ENCODE measurements around the gene TPPP. TPM values are rescaled to one million over a fixed set of nuclear protein-coding genes. Genes with fewer than 3 reads are reported as not detected.

TPPP gene
- total and polyA plus RNA-seq, 2 experiments from 2014 or later, result not detected

- Histone ChIP-seq H3K79me2 (ENCODE audit: insufficient read depth) (no peaks in the 10 kb centered on the region), H3K36me3 (ENCODE audit: low read depth) (no peaks in the 10 kb centered on the region), H2AFZ (no peak overlapping the region), H3K27ac (no peak overlapping the region), H3K4me2 (ENCODE audit: unreplicated experiment) (no peak overlapping the region), H4K20me1 (ENCODE audit: insufficient read depth) (no peaks in the 10 kb centered on the region), H3K4me1 (ENCODE audit: insufficient read depth) (no peaks in the 10 kb centered on the region), H3K4me3 (no peak overlapping the region), H3K9me2 (ENCODE audit: insufficient read depth) (no peaks in the 10 kb centered on the region), H3K9ac (no peak overlapping the region), H3K27me3 (replicated peaks; ENCODE audit: insufficient read depth) (no peaks in the 10 kb centered on the region), H3K9me3 (ENCODE audit: low read depth) (no peaks in the 10 kb centered on the region), H3F3A (ENCODE audit: insufficient read depth) (no peaks in the 10 kb centered on the region)
- 97 to 98% methylated on average over 36 to 40 of the region's 40 CpGs for WGBS, 2 experiments (ENCODE audit: low coverage in 1 of 2, low lambda C conversion rate in 2 of 2, missing lambda C conversion rate in 2 of 2)
- DNase-seq, result no peak
- in situ Hi-C loops (cut with MboI), result loop anchor here (10.0 to 25.0 kb wide), 2 partner anchors 239 to 496 kb away; no protein-coding TSS in a partner anchor
- TF ChIP-seq EZH2phosphoT487 (IDR thresholded peaks at IDR 0.05; ENCODE audit: insufficient read depth, low read depth), result no peak
- TF ChIP-seq EZH2 (IDR thresholded peaks at IDR 0.05; ENCODE audit: insufficient read depth, poor library complexity, severe bottlenecking), result no peak
Observed at GRCh38 chr5:665956-666711, 27.0 kb downstream of the TPPP start.

GRCh38 chr5:665541-665955 is 27.6 kb downstream of the TPPP start:
- H3K4me3 ChIP-seq, result no peak overlapping the region
- in situ Hi-C loops (cut with MboI), result loop anchor here (10.0 to 25.0 kb wide), 2 partner anchors 239 to 497 kb away; no protein-coding TSS in a partner anchor
- no peak for TF ChIP-seq EZH2phosphoT487 (IDR thresholded peaks at IDR 0.05; ENCODE audit: insufficient read depth, low read depth)
- no peak for TF ChIP-seq EZH2 (IDR thresholded peaks at IDR 0.05; ENCODE audit: insufficient read depth, poor library complexity, severe bottlenecking)

GRCh38 chr5:664994-665360 is 28.2 kb downstream of the TPPP start:
- Histone ChIP-seq H3F3A (ENCODE audit: insufficient read depth) (no peaks in the 10 kb centered on the region), H4K20me1 (ENCODE audit: insufficient read depth) (no peaks in the 10 kb centered on the region), H3K4me3 (no peak overlapping the region), H2AFZ (no peak overlapping the region), H3K9ac (no peak overlapping the region), H3K9me2 (ENCODE audit: insufficient read depth) (no peaks in the 10 kb centered on the region), H3K4me2 (ENCODE audit: unreplicated experiment) (no peak overlapping the region), H3K27me3 (replicated peaks; ENCODE audit: insufficient read depth) (no peaks in the 10 kb centered on the region), H3K4me1 (ENCODE audit: insufficient read depth) (no peaks in the 10 kb centered on the region), H3K36me3 (ENCODE audit: low read depth) (no peaks in the 10 kb centered on the region), H3K9me3 (ENCODE audit: low read depth) (no peaks in the 10 kb centered on the region), H3K27ac (no peak overlapping the region), H3K79me2 (ENCODE audit: insufficient read depth) (no peaks in the 10 kb centered on the region)
- TF ChIP-seq EZH2 (IDR thresholded peaks at IDR 0.05; ENCODE audit: insufficient read depth, poor library complexity, severe bottlenecking) (no peak), EZH2phosphoT487 (IDR thresholded peaks at IDR 0.05; ENCODE audit: insufficient read depth, low read depth) (no peak)
- WGBS, 2 experiments (ENCODE audit: low coverage in 1 of 2, low lambda C conversion rate in 2 of 2, missing lambda C conversion rate in 2 of 2), result 88 to 97% methylated on average over 14 to 20 of the region's 20 CpGs
- in situ Hi-C loops (cut with MboI), result loop anchor here (10.0 to 25.0 kb wide), 2 partner anchors 240 to 497 kb away; no protein-coding TSS in a partner anchor
- DNase-seq, result no peak

More at GRCh38 chr5:665541-665955, 27.6 kb downstream of the TPPP start:
- Histone ChIP-seq H3K9me3 (ENCODE audit: low read depth) (no peaks in the 10 kb centered on the region), H3K4me1 (ENCODE audit: insufficient read depth) (no peaks in the 10 kb centered on the region), H4K20me1 (ENCODE audit: insufficient read depth) (no peaks in the 10 kb centered on the region), H3K27ac (no peak overlapping the region), H3K79me2 (ENCODE audit: insufficient read depth) (no peaks in the 10 kb centered on the region), H3K9me2 (ENCODE audit: insufficient read depth) (no peaks in the 10 kb centered on the region), H3K4me2 (ENCODE audit: unreplicated experiment) (no peak overlapping the region), H3F3A (ENCODE audit: insufficient read depth) (no peaks in the 10 kb centered on the region), H3K9ac (no peak overlapping the region), H3K27me3 (replicated peaks; ENCODE audit: insufficient read depth) (no peaks in the 10 kb centered on the region), H2AFZ (no peak overlapping the region), H3K36me3 (ENCODE audit: low read depth) (no peaks in the 10 kb centered on the region)
- 84% methylated on average over 8 of the region's 8 CpGs; no CpG with 5 or more reads in 1 of the 2 experiments for WGBS, 2 experiments (ENCODE audit: low coverage in 1 of 2, low lambda C conversion rate in 2 of 2, missing lambda C conversion rate in 2 of 2)
- DNase-seq, result no peak

- Histone ChIP-seq H3K9me3 (ENCODE audit: low read depth) (no peaks in the 10 kb centered on the region), H3K9me2 (ENCODE audit: insufficient read depth) (no peaks in the 10 kb centered on the region), H2AFZ (no peak overlapping the region), H3K4me3 (no peak overlapping the region), H3K9ac (no peak overlapping the region), H4K20me1 (ENCODE audit: insufficient read depth) (no peaks in the 10 kb centered on the region), H3K4me1 (ENCODE audit: insufficient read depth) (no peaks in the 10 kb centered on the region), H3K79me2 (ENCODE audit: insufficient read depth) (no peaks in the 10 kb centered on the region), H3K36me3 (ENCODE audit: low read depth) (no peaks in the 10 kb centered on the region), H3K27me3 (replicated peaks; ENCODE audit: insufficient read depth) (no peaks in the 10 kb centered on the region), H3F3A (ENCODE audit: insufficient read depth) (no peaks in the 10 kb centered on the region), H3K27ac (no peak overlapping the region), H3K4me2 (ENCODE audit: unreplicated experiment) (no peak overlapping the region)
- DNase-seq, result no peak
- in situ Hi-C loops (cut with MboI), result loop anchor here (10.0 to 25.0 kb wide), 2 partner anchors 240 to 498 kb away; no protein-coding TSS in a partner anchor
- 90 to 92% methylated on average over 21 to 23 of the region's 24 CpGs for WGBS, 2 experiments (ENCODE audit: low coverage in 1 of 2, low lambda C conversion rate in 2 of 2, missing lambda C conversion rate in 2 of 2)
- no peak for TF ChIP-seq EZH2phosphoT487 (IDR thresholded peaks at IDR 0.05; ENCODE audit: insufficient read depth, low read depth)
- no peak for TF ChIP-seq EZH2 (IDR thresholded peaks at IDR 0.05; ENCODE audit: insufficient read depth, poor library complexity, severe bottlenecking)
Observed at GRCh38 chr5:664343-664993, 28.7 kb downstream of the TPPP start.

All from GM23248 (cell line).